Trophoblast cell (in vitro differentiated cells and primary cell): ENCODE data around the gene TNS1.

Experiments used
- DNase-seq, 2 donors: peaks; one replicate each; pipeline ENCODE4 v3.0.0-alpha.2; 2016
- H2AFZ ChIP-seq: 2 replicates; pipeline ENCODE4 v1.6.1; 2013; ENCODE audit warnings: low read length, moderate library complexity, mild to moderate bottlenecking; ENCODE audit not compliant: insufficient read depth, poor library complexity
- H2AK5ac ChIP-seq: 2 replicates; pipeline ENCODE4 v1.6.1; 2013; ENCODE audit warnings: mild to moderate bottlenecking, low read length
- H2BK120ac ChIP-seq: 2 replicates; pipeline ENCODE4 v1.6.1; 2013; ENCODE audit warnings: low read length, mild to moderate bottlenecking, moderate library complexity; ENCODE audit not compliant: insufficient read depth, poor library complexity
- H2BK12ac ChIP-seq: 2 replicates; pipeline ENCODE4 v1.6.1; 2013; ENCODE audit warnings: mild to moderate bottlenecking, low read length, moderate library complexity
- H2BK5ac ChIP-seq: 2 replicates; pipeline ENCODE4 v1.6.1; 2013; ENCODE audit warnings: low read length, low read depth, moderate library complexity, mild to moderate bottlenecking; ENCODE audit not compliant: poor library complexity
- H3K14ac ChIP-seq: 2 replicates; pipeline ENCODE4 v1.6.1; 2013; ENCODE audit warnings: mild to moderate bottlenecking, low read length
- H3K18ac ChIP-seq: 2 replicates; pipeline ENCODE4 v1.6.1; 2013; ENCODE audit warnings: mild to moderate bottlenecking, low read length
- H3K23ac ChIP-seq: 2 replicates; pipeline ENCODE4 v1.6.1; 2013; ENCODE audit warnings: low read length
- H3K27ac ChIP-seq: 2 replicates; pipeline ENCODE4 v1.5.1; 2013; ENCODE audit warnings: low read depth, mild to moderate bottlenecking, inconsistent platforms, low read length, moderate library complexity
- H3K27me3 ChIP-seq: 2 replicates; pipeline ENCODE4 v1.6.1; 2013; ENCODE audit warnings: inconsistent platforms, mild to moderate bottlenecking, low read length, moderate library complexity; ENCODE audit not compliant: insufficient read depth
- H3K36me3 ChIP-seq, 2 experiments: 1 replicate in 1 of 2; 2 replicates in 1 of 2; pipeline ENCODE4 v1.6.1; 2013; ENCODE audit warnings: low read length in 2 of 2, mild to moderate bottlenecking in 2 of 2, moderate library complexity in 1 of 2; ENCODE audit not compliant: insufficient read depth in 2 of 2, control insufficient read depth in 1 of 2
- H3K4ac ChIP-seq: 2 replicates; pipeline ENCODE4 v1.6.1; 2013; ENCODE audit warnings: low read depth, mild to moderate bottlenecking, low read length, moderate library complexity
- H3K4me1 ChIP-seq, 2 experiments: 1 replicate in 1 of 2; 2 replicates in 1 of 2; pipeline ENCODE4 v1.6.1; 2013; ENCODE audit warnings: low read length in 2 of 2, mild to moderate bottlenecking in 2 of 2, moderate library complexity in 1 of 2; ENCODE audit not compliant: insufficient read depth in 2 of 2, control insufficient read depth in 1 of 2
- H3K4me2 ChIP-seq: 2 replicates; pipeline ENCODE4 v1.6.1; 2013; ENCODE audit warnings: inconsistent platforms, mild to moderate bottlenecking, low read length, moderate library complexity
- H3K4me3 ChIP-seq: 2 replicates; pipeline ENCODE4 v1.5.1; 2013; ENCODE audit warnings: mild to moderate bottlenecking, low read depth, low read length, inconsistent platforms
- H3K79me1 ChIP-seq: one replicate; pipeline ENCODE4 v1.6.1; 2013; ENCODE audit warnings: low read length
- H3K79me2 ChIP-seq: 2 replicates; pipeline ENCODE4 v1.6.1; 2013; ENCODE audit warnings: low read length, mild to moderate bottlenecking; ENCODE audit not compliant: control insufficient read depth, insufficient read depth, poor library complexity
- H3K9ac ChIP-seq: 2 replicates; pipeline ENCODE4 v1.6.1; 2013; ENCODE audit warnings: mild to moderate bottlenecking, low read length
- H3K9me3 ChIP-seq: 2 replicates; pipeline ENCODE4 v1.6.1; 2013; ENCODE audit warnings: low read depth, mild to moderate bottlenecking, control low read depth, inconsistent platforms, low read length; ENCODE audit not compliant: insufficient read depth
- H4K12ac ChIP-seq: 2 replicates; pipeline ENCODE4 v1.6.1; 2013; ENCODE audit warnings: low read depth, mild to moderate bottlenecking, low read length, moderate library complexity
- H4K8ac ChIP-seq: 2 replicates; pipeline ENCODE4 v1.6.1; 2013; ENCODE audit warnings: low read depth, mild to moderate bottlenecking, low read length, moderate library complexity
- H4K91ac ChIP-seq: one replicate; pipeline ENCODE4 v1.6.1; 2013; ENCODE audit warnings: low read depth, mild to moderate bottlenecking, low read length, moderate library complexity
- WGBS: extraction: QIAGEN DNeasy Blood & Tissue Kit; methylation state at CpG from one replicate; pipeline ENCODE4 v1.1.7; 2013; ENCODE audit warnings: missing lambda C conversion rate; ENCODE audit not compliant: insufficient read length, insufficient coverage; ENCODE audit errors: extremely low coverage; 5-methylcytosine and 5-hydroxymethylcytosine counted together

TNS1 gene

DNA sequence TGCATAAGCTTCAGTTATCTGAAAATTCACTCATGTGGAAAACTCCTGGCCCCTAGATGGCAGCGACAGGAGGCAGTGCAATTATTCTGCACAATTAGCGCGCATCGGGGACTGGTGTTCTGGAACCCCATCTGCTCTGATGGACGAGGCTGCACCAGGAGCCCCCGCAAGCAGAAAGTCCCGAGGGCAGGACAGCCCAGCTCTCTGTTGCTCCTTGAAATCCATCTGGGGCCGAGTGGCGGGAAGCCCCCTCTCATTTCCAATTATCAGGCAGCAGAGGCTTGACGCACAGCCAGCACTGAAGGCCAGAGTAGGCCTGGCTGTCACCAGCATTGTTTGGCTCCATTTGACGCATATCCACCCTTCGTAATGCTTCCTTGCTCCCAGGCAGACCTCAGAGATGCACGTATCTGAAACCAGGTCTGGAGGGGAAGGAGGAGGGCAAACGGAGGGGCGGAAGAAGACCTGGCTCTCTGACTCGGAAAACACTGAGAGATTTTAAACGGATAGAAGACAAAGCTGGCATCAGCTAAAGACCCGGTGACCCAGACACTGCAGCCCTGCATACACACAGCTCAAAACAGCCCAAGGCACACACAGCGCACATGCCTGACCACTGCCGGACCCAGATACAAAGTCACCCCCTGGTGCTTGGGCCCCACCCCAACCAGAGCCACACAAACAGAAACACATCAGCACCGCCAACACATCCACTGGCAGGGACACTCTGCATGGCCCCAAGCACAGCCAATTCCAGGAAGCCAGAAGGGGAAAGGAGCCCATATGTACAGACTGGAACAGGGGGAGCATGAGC is 69.8 kb downstream of the TNS1 start:
- no peaks in the 10 kb centered on the region for H3K27me3 ChIP-seq
- no peak overlapping the region for H3K4ac ChIP-seq
- no peak overlapping the region for H3K14ac ChIP-seq
- no peaks in the 10 kb centered on the region for H3K9me3 ChIP-seq
- H4K12ac ChIP-seq: no peak overlapping the region
- H3K79me1 ChIP-seq: no peaks in the 10 kb centered on the region
- no CpG with 5 or more reads among the region's 21 CpGs for WGBS
- no peak overlapping the region for H2BK12ac ChIP-seq
- no peaks in the 10 kb centered on the region for H3K79me2 ChIP-seq
- no peak overlapping the region for H2BK5ac ChIP-seq
- H3K4me3 ChIP-seq: no peak overlapping the region
- H4K91ac ChIP-seq: no peak overlapping the region
- H3K4me1 ChIP-seq: peaks cover 8 to 24% of the 10 kb centered on the region in 2 experiments
- H2AK5ac ChIP-seq: no peak overlapping the region
- H3K36me3 ChIP-seq: no peaks in the 10 kb centered on the region
- no peak overlapping the region for H4K8ac ChIP-seq
- H3K9ac ChIP-seq: no peak overlapping the region
- no peak overlapping the region for H2AFZ ChIP-seq
- no peak overlapping the region for H2BK120ac ChIP-seq
- no peak overlapping the region for H3K23ac ChIP-seq
- no peak overlapping the region for H3K27ac ChIP-seq
- no peak for DNase-seq
- no peak overlapping the region for H3K18ac ChIP-seq
- no peak overlapping the region for H3K4me2 ChIP-seq

DNA sequence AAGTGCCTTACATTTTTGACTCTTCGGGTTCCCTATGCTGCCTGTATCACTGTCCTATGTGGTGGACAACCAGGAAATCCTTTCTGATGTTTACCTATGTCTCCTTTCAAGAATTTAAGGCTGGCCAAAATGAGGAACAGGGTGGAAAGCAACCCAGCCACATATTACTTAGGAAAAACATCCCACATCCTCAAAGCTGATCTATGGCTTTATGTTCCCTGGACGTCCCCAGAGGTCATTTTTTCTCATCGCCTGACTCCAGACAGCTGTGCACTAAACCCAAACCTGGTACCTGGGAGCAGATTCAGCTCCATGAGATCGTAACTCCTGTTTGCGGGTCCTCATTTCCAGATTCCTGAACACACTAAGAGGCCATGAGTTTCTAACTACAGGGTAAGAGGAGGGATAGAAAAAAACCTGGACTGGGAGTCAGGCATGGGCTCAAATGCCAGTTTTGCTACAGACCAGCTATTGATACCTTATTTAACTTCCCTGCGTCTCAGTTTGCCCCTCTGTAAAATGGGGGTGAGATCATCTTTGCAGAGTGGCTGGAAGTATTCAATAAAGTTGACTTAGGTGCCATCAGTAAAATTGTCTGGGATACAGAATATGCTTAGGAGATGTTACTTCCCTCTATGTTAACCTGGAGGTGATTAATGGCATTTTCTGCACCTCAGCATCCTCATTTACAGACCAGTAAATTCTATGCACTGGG is 70.8 kb downstream of the TNS1 start:
- H3K79me2 ChIP-seq: no peaks in the 10 kb centered on the region

DNA sequence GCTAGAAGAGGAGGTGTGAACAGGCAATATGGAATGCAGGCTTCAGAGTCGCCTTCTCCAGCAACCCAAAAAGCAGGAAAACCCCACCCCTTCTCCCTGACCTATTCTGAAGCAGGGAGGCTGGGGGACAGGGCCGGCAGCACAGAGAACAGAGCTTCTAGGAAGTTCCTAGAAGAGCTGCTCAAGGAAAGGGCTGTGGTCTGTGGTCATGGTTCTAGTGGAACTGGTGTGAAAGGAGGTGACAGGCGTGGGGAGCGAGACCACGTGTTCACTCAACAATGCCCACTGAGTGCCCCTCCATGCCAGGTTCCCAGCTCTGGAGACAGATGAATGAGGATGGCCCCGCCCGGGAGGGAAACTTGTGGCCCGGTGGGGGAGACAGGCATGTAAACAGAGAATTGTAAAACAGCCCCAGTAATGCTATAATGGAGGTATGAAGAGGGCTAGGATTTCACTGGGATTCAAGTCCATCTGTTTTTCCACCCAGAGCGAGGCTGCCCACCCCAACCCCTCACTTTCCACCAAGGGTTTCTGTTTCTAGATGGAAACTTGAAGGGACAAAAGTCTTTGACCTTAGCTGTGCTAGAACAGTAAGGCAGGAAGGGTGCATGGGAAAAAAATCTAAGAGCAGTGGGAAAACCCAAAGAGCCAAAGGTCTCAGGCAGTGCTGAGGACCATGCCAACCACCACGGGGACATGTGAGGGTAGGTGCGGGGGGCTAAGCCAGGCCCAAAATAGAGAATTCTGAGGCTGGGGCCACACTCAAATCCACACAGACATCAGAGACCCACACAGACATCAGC is 71.8 kb downstream of the TNS1 start:
- Histone ChIP-seq H3K4me1 (peaks cover 8 to 21% of the 10 kb centered on the region in 2 experiments), H2AFZ (no peak overlapping the region), H2BK120ac (no peak overlapping the region), H3K27ac (no peak overlapping the region), H4K91ac (no peak overlapping the region), H3K9me3 (no peaks in the 10 kb centered on the region), H3K79me2 (no peaks in the 10 kb centered on the region), H3K79me1 (no peaks in the 10 kb centered on the region), H3K27me3 (no peaks in the 10 kb centered on the region), H4K8ac (no peak overlapping the region), H4K12ac (no peak overlapping the region), H3K4me3 (no peak overlapping the region), H3K36me3 (no peaks in the 10 kb centered on the region), H3K23ac (no peak overlapping the region), H2AK5ac (no peak overlapping the region), H3K9ac (no peak overlapping the region), H3K4me2 (no peak overlapping the region), H3K4ac (no peak overlapping the region), H2BK5ac (no peak overlapping the region), H3K14ac (no peak overlapping the region), H3K18ac (no peak overlapping the region), H2BK12ac (no peak overlapping the region)
- no CpG with 5 or more reads among the region's 11 CpGs for WGBS
- DNase-seq: no peak

More for the DNA sequence above, 70.8 kb downstream of the TNS1 start:
- Histone ChIP-seq H3K18ac (no peak overlapping the region), H3K27me3 (no peaks in the 10 kb centered on the region), H2BK12ac (no peak overlapping the region), H2BK5ac (no peak overlapping the region), H3K4me3 (no peak overlapping the region), H3K14ac (no peak overlapping the region), H3K79me1 (no peaks in the 10 kb centered on the region), H3K23ac (no peak overlapping the region), H3K9ac (no peak overlapping the region), H3K4me2 (no peak overlapping the region), H3K4ac (no peak overlapping the region), H2AK5ac (no peak overlapping the region), H2BK120ac (no peak overlapping the region), H4K12ac (no peak overlapping the region), H3K36me3 (no peaks in the 10 kb centered on the region), H3K9me3 (no peaks in the 10 kb centered on the region), H3K27ac (no peak overlapping the region), H4K91ac (no peak overlapping the region), H4K8ac (no peak overlapping the region), H2AFZ (no peak overlapping the region), H3K4me1 (peaks cover 8 to 24% of the 10 kb centered on the region in 2 experiments)
- no CpG with 5 or more reads among the region's 6 CpGs for WGBS
- DNase-seq: no peak
